C4-2B (cell line): ENCODE measurements around the gene SHB.

ENCODE experiments used
- CTCF ChIP-seq: fragments of 450-650 bp; conservative IDR thresholded peaks from 2 replicates; pipeline ENCODE4 v1.5.1; 2017; ENCODE audit warnings: mild to moderate bottlenecking
- ZFX ChIP-seq: fragments of 450-650 bp; IDR thresholded peaks from 2 replicates; pipeline ENCODE4 v1.6.1; 2017

GRCh38 chr9:38018958-38019602 is 49.9 kb downstream of the SHB start:
- no peak for TF ChIP-seq CTCF
- no peak; the same call in 1 of the 2 replicates for TF ChIP-seq ZFX
